Stimulated activated CD8-positive, alpha-beta memory T cell treated with anti-CD3 and anti-CD28 coated beads, Interleukin-15, amount 100 ng/mL, for 4 hours (primary cell): ENCODE data around the gene CFAP53.
A peak's percentile ranks its signal among the peaks of the same experiment; 100 is the strongest.
"Not testable (repeated sequence)": the region's sequence is repeated elsewhere in the genome, so short reads cannot be mapped to it uniquely, and the experiment has no call there.

Experiments used
- DNase-seq, 2 donors: peaks; one replicate each; pipeline ENCODE4 v3.0.0-alpha.2; 2020; ENCODE audit warnings: low read depth in 2 of 2

CFAP53 gene

GRCh38 chr18:50266248-50266704 lies at the start of gene CFAP53:
TSS of gene CFAP53 (minus strand) at chr18:50266495. CDS start at chr18:50266404, 91 bp downstream.
- peak; percentile 74 to 78 for DNase-seq

- DNase-seq = no peak
These were observed 49.0 kb upstream of the CFAP53 start for GRCh38 chr18:50315100-50315871.

- no peak for DNase-seq
These were observed 47.7 kb upstream of the CFAP53 start for GRCh38 chr18:50313873-50314460.

GRCh38 chr18:50313031-50313607 lies 46.8 kb upstream of the CFAP53 start:
- DNase-seq = no peak

GRCh38 chr18:50312296-50313030 lies 46.2 kb upstream of the CFAP53 start:
- DNase-seq = no peak

GRCh38 chr18:50311650-50312049 lies 45.4 kb upstream of the CFAP53 start:
- DNase-seq = no peak

- no peak for DNase-seq
These were observed 43.8 kb upstream of the CFAP53 start for GRCh38 chr18:50310080-50310479.

GRCh38 chr18:50308851-50309250 lies 42.6 kb upstream of the CFAP53 start:
- DNase-seq = not testable (repeated sequence)

GRCh38 chr18:50307738-50308470 lies 41.6 kb upstream of the CFAP53 start:
- DNase-seq = peak; percentile 64 to 88

- no peak for DNase-seq
These were observed 41.1 kb upstream of the CFAP53 start for GRCh38 chr18:50307400-50307737.

GRCh38 chr18:50306944-50307343 lies 40.6 kb upstream of the CFAP53 start:
- no peak for DNase-seq

- no peak for DNase-seq
These were observed 34.8 kb upstream of the CFAP53 start for GRCh38 chr18:50301074-50301473.

GRCh38 chr18:50299626-50300388 lies 33.5 kb upstream of the CFAP53 start:
- no peak for DNase-seq

- no peak for DNase-seq
These were observed 32.4 kb upstream of the CFAP53 start for GRCh38 chr18:50298443-50299284.

GRCh38 chr18:50297621-50298442 lies 31.5 kb upstream of the CFAP53 start:
- no peak for DNase-seq

- DNase-seq = no peak
These were observed 26.7 kb upstream of the CFAP53 start for GRCh38 chr18:50293039-50293438.

GRCh38 chr18:50289108-50289443 lies 22.8 kb upstream of the CFAP53 start:
- DNase-seq = no peak

GRCh38 chr18:50288348-50289107 lies 22.2 kb upstream of the CFAP53 start:
- DNase-seq = not testable (repeated sequence)
